DND-41 (cell line): Measurements from ENCODE around the gene THSD7B.

ENCODE experiments used
- CTCF ChIP-seq: IDR thresholded peaks from 2 replicates; pipeline ENCODE4 v1.5.1; 2012; ENCODE audit warnings: borderline replicate concordance, low read length, moderate library complexity, mild to moderate bottlenecking; ENCODE audit not compliant: poor library complexity, severe bottlenecking; ENCODE audit errors: extremely low read depth
- EZH2 ChIP-seq: IDR thresholded peaks from 3 replicates; pipeline ENCODE4 v1.6.1; 2012; ENCODE audit warnings: borderline replicate concordance, low read depth, mild to moderate bottlenecking, moderate library complexity, low read length, inconsistent platforms; ENCODE audit not compliant: severe bottlenecking

DNA sequence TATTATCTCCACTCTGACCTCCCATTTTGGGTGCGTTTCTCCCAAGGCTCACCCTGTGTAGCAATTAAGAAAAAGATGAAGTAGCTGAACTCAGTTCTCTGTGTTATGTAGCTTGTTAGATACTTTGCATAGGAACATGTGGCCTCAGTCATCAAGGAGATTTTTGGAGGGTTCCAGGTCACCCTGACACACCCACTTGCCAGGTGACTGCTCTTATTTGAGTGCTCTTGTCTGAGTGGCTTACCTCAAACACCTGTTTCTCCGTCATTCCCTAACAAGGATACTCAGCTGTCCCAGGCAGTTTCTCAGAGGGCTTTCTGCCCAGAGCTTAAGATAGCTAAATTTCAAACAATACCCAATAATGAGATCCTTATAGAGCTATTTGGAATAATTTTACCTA is 621.7 kb downstream of the THSD7B start:
- TF ChIP-seq CTCF: no peak
- TF ChIP-seq EZH2: no peak
